K562 (cell line): ENCODE results near the gene CALM1. TPM values are rescaled to one million over a fixed set of nuclear protein-coding genes. Genes with fewer than 3 reads are reported as not detected.

ENCODE experiments used
- ATAC-seq: fragments of 200-7000 bp; cut with Tn5 transposase; 3 replicates; pipeline ENCODE4 v1.9.1; 2020; ENCODE audit warnings: moderate library complexity
- BruUV-seq: library from RNA; stranded (reverse); fragments of 400-500 nt; replicated peaks from 2 replicates; lab custom pipeline; 2021; lab: Mats Ljungman, UMichigan
- CTCF ChIA-PET: fragments of 300-600 bp; formaldehyde crosslinking; extraction: SDS; loops from one replicate; lab custom pipeline; 2021; ENCODE audit warnings: low intra/inter-chr PET ratio; lab: Yijun Ruan, JAX
- POLR2A ChIA-PET: fragments of 300-600, 350-650 bp; sonication (Branson Sonifier 250); formaldehyde crosslinking; extraction: SDS; loops from one replicate; lab custom pipeline; 2021; ENCODE audit warnings: antibody characterized with exemption, inconsistent platforms; lab: Yijun Ruan, JAX
- DNase-seq, 4 experiments: peaks; one replicate each; pipeline versions ENCODE4 v3.0.0 to v3.0.0-alpha.2; 2011 to 2018; ENCODE audit warnings: low spot score in 3 of 4, mixed read lengths in 3 of 4; ENCODE audit errors: extremely low read depth in 1 of 4
- FAIRE-seq: peaks from 2 replicates; lab custom pipeline; 2011; peaks lifted over from hg19 to GRCh38; lab: Jason Lieb, UNC
- H2AFZ ChIP-seq: 2 replicates; pipeline ENCODE4 v1.6.0; 2011; ENCODE audit warnings: low read depth, low read length, control low read depth, inconsistent platforms
- H3K27ac ChIP-seq: fragments of 200-600 bp; 3 replicates; pipeline ENCODE4 v1.8.0; 2011; ENCODE audit warnings: low read depth, mild to moderate bottlenecking, control low read depth, inconsistent platforms, low read length, moderate library complexity, mixed read lengths; ENCODE audit errors: extremely low read depth
- H3K27me3 ChIP-seq, 2 experiments: fragments of 300-600 bp in 1 of 2; 2 replicates in 1 of 2; 3 replicates in 1 of 2; pipeline versions ENCODE4 v1.6.0 to v1.8.0; 2011; ENCODE audit warnings: inconsistent platforms in 2 of 2, low read length in 2 of 2, mild to moderate bottlenecking in 1 of 2, mixed read lengths in 1 of 2, moderate library complexity in 1 of 2; ENCODE audit not compliant: control insufficient read depth in 2 of 2, insufficient read depth in 2 of 2
- H3K36me3 ChIP-seq: fragments of 300-600 bp; 3 replicates; pipeline ENCODE4 v1.8.0; 2011; ENCODE audit warnings: mild to moderate bottlenecking, low read length, inconsistent platforms; ENCODE audit not compliant: control insufficient read depth, insufficient read depth
- H3K4me1 ChIP-seq, 2 experiments: fragments of 200-600 bp in 1 of 2; replicated peaks in 1 of 2; 2 replicates in 1 of 2; 3 replicates in 1 of 2; pipeline versions ENCODE4 v1.5.1 to v1.8.0; 2011; ENCODE audit warnings: inconsistent platforms in 2 of 2, low read length in 2 of 2, mild to moderate bottlenecking in 1 of 2, mixed read lengths in 1 of 2, moderate library complexity in 1 of 2; ENCODE audit not compliant: control insufficient read depth in 2 of 2, insufficient read depth in 2 of 2
- H3K4me2 ChIP-seq: 2 replicates; pipeline ENCODE4 v1.6.1; 2011; ENCODE audit warnings: low read length, control low read depth, inconsistent platforms, mixed read lengths; ENCODE audit not compliant: insufficient read depth
- H3K4me3 ChIP-seq: fragments of 200-600 bp; sonication (generic), shearing (Covaris generic); 2 replicates; pipeline ENCODE4 v1.5.1; 2016; ENCODE audit warnings: control low read depth, inconsistent platforms
- H3K79me2 ChIP-seq: fragments of 200-600 bp; 3 replicates; pipeline ENCODE4 v1.8.0; 2011; ENCODE audit warnings: low read length, inconsistent platforms; ENCODE audit not compliant: control insufficient read depth, insufficient read depth
- H3K9ac ChIP-seq, 2 experiments: 2 replicates each; pipeline versions ENCODE4 v1.6.0 to v1.6.1; 2011; ENCODE audit warnings: low read depth in 2 of 2, low read length in 2 of 2, control low read depth in 1 of 2, inconsistent platforms in 1 of 2, mild to moderate bottlenecking in 1 of 2, mixed read lengths in 1 of 2; ENCODE audit not compliant: insufficient read depth in 1 of 2
- H3K9me1 ChIP-seq: one replicate; pipeline ENCODE4 v1.6.0; 2011; ENCODE audit warnings: inconsistent platforms, mild to moderate bottlenecking, low read length, moderate library complexity; ENCODE audit not compliant: control insufficient read depth, insufficient read depth
- H3K9me3 ChIP-seq: replicated peaks from 2 replicates; pipeline ENCODE4 v1.5.1; 2011; ENCODE audit warnings: low read depth, low read length, inconsistent platforms; ENCODE audit not compliant: control insufficient read depth, insufficient read depth
- H4K20me1 ChIP-seq: replicated peaks from 2 replicates; pipeline ENCODE4 v1.6.1; 2011; ENCODE audit warnings: low read length, inconsistent platforms, mixed read lengths; ENCODE audit not compliant: control insufficient read depth, insufficient read depth
- ATF4 ChIP-seq: fragments of 450-650 bp; formaldehyde crosslinking; IDR thresholded peaks from 2 replicates; pipeline ENCODE4 v1.4.0; 2022; ENCODE audit warnings: mild to moderate bottlenecking, moderate library complexity
- C11orf30 ChIP-seq: fragments of 450-650 bp; IDR thresholded peaks from 2 replicates; pipeline ENCODE4 v1.6.1; 2016; ENCODE audit warnings: low read depth, mild to moderate bottlenecking
- CBX3 ChIP-seq, 2 experiments: IDR thresholded peaks; 1 replicate in 1 of 2; 2 replicates in 1 of 2; pipeline ENCODE4 v1.6.1; 2012; ENCODE audit warnings: inconsistent platforms in 2 of 2, low read length in 2 of 2, borderline replicate concordance in 1 of 2, control low read depth in 1 of 2
- CHD2 ChIP-seq: IDR thresholded peaks from 2 replicates; pipeline ENCODE4 v1.6.1; 2011; ENCODE audit warnings: low read depth, low read length
- CREB3L1 ChIP-seq: fragments of 450-650 bp; IDR thresholded peaks from 2 replicates; pipeline ENCODE4 v1.6.1; 2014; ENCODE audit warnings: low read depth, mild to moderate bottlenecking, moderate library complexity, borderline replicate concordance
- NBN ChIP-seq: fragments of 450-650 bp; IDR thresholded peaks from 2 replicates; pipeline ENCODE4 v1.6.1; 2016; ENCODE audit warnings: low read depth, mild to moderate bottlenecking
- RBBP5 ChIP-seq: fragments of 200-600 bp; sonication (generic); IDR thresholded peaks from 2 replicates; pipeline ENCODE4 v1.6.1; 2012; ENCODE audit warnings: borderline replicate concordance, mild to moderate bottlenecking, low read length, control low read depth, inconsistent platforms; ENCODE audit not compliant: insufficient read depth, poor library complexity, severe bottlenecking
- ZNF644 ChIP-seq: fragments of 200-800 bp; sonication (Bioruptor generic); IDR thresholded peaks from 2 replicates; pipeline ENCODE4 v1.6.1; 2016; ENCODE audit warnings: low read depth, missing genetic modification characterization, missing compliant biosample characterization
- whole genome bisulfite sequencing: fragments of 100-300 bp; shearing (Covaris generic); methylation state at CpG from one replicate; pipeline ENCODE4 v1.1.6; 2016; ENCODE audit warnings: low coverage, mixed read lengths; ENCODE audit not compliant: insufficient coverage; ENCODE audit errors: missing lambda C conversion rate; 5-methylcytosine and 5-hydroxymethylcytosine counted together
- in situ Hi-C: fragments of 300-500 bp; cut with MboI; formaldehyde crosslinking; loops from 4 replicates; pipeline ENCODE4 v1.15.0; 2018; ENCODE audit warnings: inconsistent platforms, mixed read lengths
- intact Hi-C: fragments of 100-400 bp; cut with micrococcal nuclease; formaldehyde crosslinking; loops from 2 replicates; pipeline ENCODE4 v1.14.2; 2022
- polyA plus RNA-seq, 8 experiments: library from polyadenylated mRNA; depleted of rRNA in 4 of 8; stranded (reverse) in 5 of 8; unstranded in 3 of 8; fragments of >200 nt; fragmentation: Nextera tagmentation in 2 of 8; fragmentation: Illumina TruSeq in 1 of 8; extraction: Ambion mirVana in 2 of 8; extraction: Trizol in 1 of 8; gene quantifications; 2 replicates each; pipeline versions ENCODE4 v1.2.1 to v1.2.3, GENCODE V29; 2011 to 2014; ENCODE audit warnings: inconsistent platforms in 1 of 8, missing spikeins in 1 of 8
- total RNA-seq, 7 experiments: library from RNA; depleted of rRNA in 6 of 7; stranded (reverse); fragments of >200 nt in 6 of 7; fragmentation: Illumina TruSeq in 2 of 7; extraction: Trizol in 2 of 7; gene quantifications; 2 replicates each; pipeline versions ENCODE4 v1.2.1 to v1.2.3, GENCODE V29; 2011 to 2021; ENCODE audit warnings: low replicate concordance in 1 of 7

Gene CALM1
- total and polyA plus RNA-seq, 9 of the 15 experiments (the other 6 are each of a cell fraction or from before 2014, with no cell fraction given): 48.0 to 269 (median 158) TPM

- Histone ChIP-seq H3K79me2 (no peaks in the 10 kb centered on the region), H3K27ac (no peak overlapping the region), H3K4me1 (peaks cover 0 to 15% of the 10 kb centered on the region in 2 experiments; a peak in 2 of 5 replicates), H3K9me1 (no peaks in the 10 kb centered on the region), H3K27me3 (peaks cover 0 to 20% of the 10 kb centered on the region in 2 experiments; a peak in 2 of 5 replicates), H3K9me3 (0 out of 2 replicates have a peak, but pooled peaks cover 3% of the 10 kb centered on the region), H3K4me2 (no peak overlapping the region), H4K20me1 (no peaks in the 10 kb centered on the region), H3K36me3 (no peaks in the 10 kb centered on the region), H2AFZ (no peak overlapping the region), H3K4me3 (no peak overlapping the region), H3K9ac (no peak overlapping the region)
- ChIA-PET POLR2A (no interaction called here), CTCF (no interaction called here)
- WGBS: 0% methylated on average over 3 of the region's 6 CpGs
- no peak for FAIRE-seq
- no peak for DNase-seq
- TF ChIP-seq C11orf30: no peak
- no peak for TF ChIP-seq CREB3L1
- no peak for TF ChIP-seq NBN
- no peak for TF ChIP-seq ATF4
- no peak for TF ChIP-seq ZNF644 (tag)
- no peak for TF ChIP-seq CBX3 (IDR thresholded peaks at IDR 0.05; ENCODE audit: borderline replicate concordance in 1 of 2, low read length in 2 of 2)
- TF ChIP-seq CHD2: no peak
- no peak for TF ChIP-seq RBBP5
- in situ Hi-C loops (no loop called here), intact Hi-C loops (no loop called here)
- no TSS peak for BruUV-seq
- no peak for ATAC-seq
Measured at GRCh38 chr14:90450151-90450550, 53.3 kb downstream of the CALM1 start.
